SK-N-SH treated with all-trans-retinoic acid at 6 μM for 48 hours (cell line): ENCODE results near the gene LRCH2.

Source experiments
- ARNTL ChIP-seq: fragments of 450-650 bp; formaldehyde crosslinking; IDR thresholded peaks from 2 replicates; pipeline ENCODE4 v1.5.0; 2020; ENCODE audit warnings: low read depth, mild to moderate bottlenecking, moderate library complexity, borderline replicate concordance
- CSDC2 ChIP-seq: fragments of 250-450 bp; sonication (Bioruptor Pico); IDR thresholded peaks from 2 replicates; pipeline ENCODE4 v1.5.0; 2020; ENCODE audit warnings: mild to moderate bottlenecking, moderate library complexity
- ESRRG ChIP-seq: fragments of 250-450 bp; sonication (Bioruptor Pico); IDR thresholded peaks from 2 replicates; pipeline ENCODE4 v1.6.1; 2021; ENCODE audit warnings: mild to moderate bottlenecking
- GLIS3 ChIP-seq: fragments of 250-450 bp; sonication (Bioruptor Pico); IDR thresholded peaks from 2 replicates; pipeline ENCODE4 v1.5.0; 2020; ENCODE audit warnings: mild to moderate bottlenecking, moderate library complexity
- PPARA ChIP-seq: fragments of 250-450 bp; sonication (Bioruptor Pico); IDR thresholded peaks from 2 replicates; pipeline ENCODE4 v1.5.0; 2020; ENCODE audit warnings: mild to moderate bottlenecking, borderline replicate concordance
- TOX ChIP-seq: fragments of 250-450 bp; sonication (Bioruptor Pico); IDR thresholded peaks from 2 replicates; pipeline ENCODE4 v1.8.0; 2021; ENCODE audit warnings: mild to moderate bottlenecking, moderate library complexity, borderline replicate concordance
- ZC3H10 ChIP-seq: fragments of 250-450 bp; sonication (Bioruptor Pico); IDR thresholded peaks from 2 replicates; pipeline ENCODE4 v1.5.1; 2021; ENCODE audit warnings: mild to moderate bottlenecking, moderate library complexity
- ZFP3 ChIP-seq: fragments of 250-450 bp; sonication (Bioruptor Pico); IDR thresholded peaks from 2 replicates; pipeline ENCODE4 v1.5.0; 2020; ENCODE audit warnings: mild to moderate bottlenecking, moderate library complexity
- ZFP30 ChIP-seq: fragments of 450-650 bp; formaldehyde crosslinking; IDR thresholded peaks from 2 replicates; pipeline ENCODE4 v1.5.0; 2022; ENCODE audit warnings: mild to moderate bottlenecking, moderate library complexity
- ZNF70 ChIP-seq: fragments of 450-650 bp; formaldehyde crosslinking; IDR thresholded peaks from 2 replicates; pipeline ENCODE4 v1.5.0; 2020; ENCODE audit warnings: mild to moderate bottlenecking, moderate library complexity
- TF ChIP-seq, protein P1 (sequence below): fragments of 250-450 bp; sonication (Bioruptor Pico); IDR thresholded peaks from 2 replicates; pipeline ENCODE4 v1.8.0; 2020; ENCODE audit warnings: mild to moderate bottlenecking, moderate library complexity, borderline replicate concordance
- TF ChIP-seq, protein P2 (sequence below): fragments of 250-450 bp; sonication (Bioruptor Pico); IDR thresholded peaks from 2 replicates; pipeline ENCODE4 v1.5.1; 2020; ENCODE audit warnings: low read depth, mild to moderate bottlenecking, moderate library complexity
- TF ChIP-seq, protein P3 (sequence below): fragments of 250-450 bp; sonication (Bioruptor Pico); IDR thresholded peaks from 2 replicates; pipeline ENCODE4 v1.8.0; 2021; ENCODE audit warnings: low read depth, mild to moderate bottlenecking, moderate library complexity, borderline replicate concordance

DNA sequence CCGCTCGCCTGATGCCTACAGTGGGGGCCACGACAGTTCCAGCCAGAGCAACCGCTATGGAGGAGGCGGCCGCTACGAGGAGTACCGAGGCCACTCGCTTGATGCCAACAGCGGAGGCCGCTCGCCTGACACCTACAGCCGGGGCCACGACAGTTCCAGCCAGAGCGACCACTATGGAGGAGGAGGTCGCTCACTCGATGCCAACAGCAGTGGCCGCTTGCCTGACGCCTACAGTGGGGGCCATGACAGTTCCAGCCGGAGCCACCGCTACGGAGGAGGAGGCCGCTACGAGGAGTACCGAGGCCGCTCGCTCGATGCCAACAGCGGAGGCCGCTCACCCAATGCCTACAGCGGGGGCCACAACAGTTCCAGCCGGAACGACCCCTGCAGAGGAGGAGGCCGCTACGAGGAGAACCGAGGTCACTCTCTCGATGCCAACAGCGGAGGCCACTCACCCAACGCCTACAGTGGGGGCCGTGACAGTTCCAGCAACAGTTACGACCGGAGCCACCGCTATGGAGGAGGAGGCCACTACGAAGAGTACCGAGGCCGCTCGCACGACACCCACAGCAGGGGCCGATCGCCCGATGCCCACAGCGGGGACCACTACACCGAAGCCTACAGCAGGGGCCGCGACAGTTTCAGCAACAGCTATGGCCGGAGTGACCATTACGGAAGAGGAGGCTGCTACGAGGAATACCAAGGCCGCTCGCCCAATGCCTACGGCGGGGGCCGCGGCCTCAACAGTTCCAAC, 42.2 kb downstream of the LRCH2 start:
- TF ChIP-seq CSDC2 (CRISPR knock-in tag) (no peak), ZNF70 (CRISPR knock-in tag) (no peak), PPARA (CRISPR knock-in tag) (no peak), ZFP3 (no peak), ZFP30 (no peak), TOX (CRISPR knock-in tag) (no peak), ARNTL (no peak), ZC3H10 (CRISPR knock-in tag) (no peak), GLIS3 (CRISPR knock-in tag) (no peak), ESRRG (CRISPR knock-in tag) (no peak)
- TF ChIP-seq, protein P1, sequence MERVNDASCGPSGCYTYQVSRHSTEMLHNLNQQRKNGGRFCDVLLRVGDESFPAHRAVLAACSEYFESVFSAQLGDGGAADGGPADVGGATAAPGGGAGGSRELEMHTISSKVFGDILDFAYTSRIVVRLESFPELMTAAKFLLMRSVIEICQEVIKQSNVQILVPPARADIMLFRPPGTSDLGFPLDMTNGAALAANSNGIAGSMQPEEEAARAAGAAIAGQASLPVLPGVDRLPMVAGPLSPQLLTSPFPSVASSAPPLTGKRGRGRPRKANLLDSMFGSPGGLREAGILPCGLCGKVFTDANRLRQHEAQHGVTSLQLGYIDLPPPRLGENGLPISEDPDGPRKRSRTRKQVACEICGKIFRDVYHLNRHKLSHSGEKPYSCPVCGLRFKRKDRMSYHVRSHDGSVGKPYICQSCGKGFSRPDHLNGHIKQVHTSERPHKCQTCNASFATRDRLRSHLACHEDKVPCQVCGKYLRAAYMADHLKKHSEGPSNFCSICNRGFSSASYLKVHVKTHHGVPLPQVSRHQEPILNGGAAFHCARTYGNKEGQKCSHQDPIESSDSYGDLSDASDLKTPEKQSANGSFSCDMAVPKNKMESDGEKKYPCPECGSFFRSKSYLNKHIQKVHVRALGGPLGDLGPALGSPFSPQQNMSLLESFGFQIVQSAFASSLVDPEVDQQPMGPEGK, result no peak
- TF ChIP-seq, protein P2, sequence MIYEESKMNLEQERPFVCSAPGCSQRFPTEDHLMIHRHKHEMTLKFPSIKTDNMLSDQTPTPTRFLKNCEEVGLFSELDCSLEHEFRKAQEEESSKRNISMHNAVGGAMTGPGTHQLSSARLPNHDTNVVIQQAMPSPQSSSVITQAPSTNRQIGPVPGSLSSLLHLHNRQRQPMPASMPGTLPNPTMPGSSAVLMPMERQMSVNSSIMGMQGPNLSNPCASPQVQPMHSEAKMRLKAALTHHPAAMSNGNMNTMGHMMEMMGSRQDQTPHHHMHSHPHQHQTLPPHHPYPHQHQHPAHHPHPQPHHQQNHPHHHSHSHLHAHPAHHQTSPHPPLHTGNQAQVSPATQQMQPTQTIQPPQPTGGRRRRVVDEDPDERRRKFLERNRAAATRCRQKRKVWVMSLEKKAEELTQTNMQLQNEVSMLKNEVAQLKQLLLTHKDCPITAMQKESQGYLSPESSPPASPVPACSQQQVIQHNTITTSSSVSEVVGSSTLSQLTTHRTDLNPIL (CRISPR knock-in tag), result no peak
- TF ChIP-seq, protein P3, sequence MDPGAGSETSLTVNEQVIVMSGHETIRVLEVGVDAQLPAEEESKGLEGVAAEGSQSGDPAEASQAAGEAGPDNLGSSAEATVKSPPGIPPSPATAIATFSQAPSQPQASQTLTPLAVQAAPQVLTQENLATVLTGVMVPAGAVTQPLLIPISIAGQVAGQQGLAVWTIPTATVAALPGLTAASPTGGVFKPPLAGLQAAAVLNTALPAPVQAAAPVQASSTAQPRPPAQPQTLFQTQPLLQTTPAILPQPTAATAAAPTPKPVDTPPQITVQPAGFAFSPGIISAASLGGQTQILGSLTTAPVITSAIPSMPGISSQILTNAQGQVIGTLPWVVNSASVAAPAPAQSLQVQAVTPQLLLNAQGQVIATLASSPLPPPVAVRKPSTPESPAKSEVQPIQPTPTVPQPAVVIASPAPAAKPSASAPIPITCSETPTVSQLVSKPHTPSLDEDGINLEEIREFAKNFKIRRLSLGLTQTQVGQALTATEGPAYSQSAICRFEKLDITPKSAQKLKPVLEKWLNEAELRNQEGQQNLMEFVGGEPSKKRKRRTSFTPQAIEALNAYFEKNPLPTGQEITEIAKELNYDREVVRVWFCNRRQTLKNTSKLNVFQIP (CRISPR knock-in tag), result no peak
